Spleen (tissue), 11 donors: ENCODE measurements around the gene ITGB2. TPM values are rescaled to one million over a fixed set of nuclear protein-coding genes. Genes with fewer than 3 reads are reported as not detected.

Experiments
- DNase-seq: peaks from one replicate; pipeline ENCODE4 v3.0.0-alpha.2; 2020
- H3K27ac ChIP-seq, 8 donors: fragments of 200-600 bp; sonication (generic) in 7 of 8; 1 replicate in 4 of 8; 2 replicates in 4 of 8; pipeline versions ENCODE4 v1.5.0 to v1.8.0; 2016 to 2021; ENCODE audit warnings: inconsistent platforms in 4 of 8, mild to moderate bottlenecking in 4 of 8, moderate library complexity in 1 of 8
- H3K27me3 ChIP-seq, 7 donors: fragments of 200-600 bp; sonication (generic) in 6 of 7; replicated peaks in 1 of 7; 1 replicate in 4 of 7; 2 replicates in 3 of 7; pipeline versions ENCODE4 v1.5.0 to v1.8.0; 2016 to 2021; ENCODE audit warnings: inconsistent platforms in 3 of 7, mild to moderate bottlenecking in 1 of 7
- H3K36me3 ChIP-seq, 6 donors: fragments of 200-600 bp; sonication (generic) in 5 of 6; 1 replicate in 4 of 6; 2 replicates in 2 of 6; pipeline versions ENCODE4 v1.5.0 to v1.8.0; 2016 to 2021; ENCODE audit warnings: inconsistent platforms in 2 of 6
- H3K4me1 ChIP-seq, 6 donors: fragments of 200-600 bp; sonication (generic) in 5 of 6; 1 replicate in 3 of 6; 2 replicates in 3 of 6; pipeline versions ENCODE4 v1.5.0 to v1.8.0; 2016 to 2021; ENCODE audit warnings: inconsistent platforms in 3 of 6
- H3K4me3 ChIP-seq, 8 donors: fragments of 200-600 bp; sonication (generic) in 7 of 8; 1 replicate in 4 of 8; 2 replicates in 4 of 8; pipeline versions ENCODE4 v1.5.0 to v1.8.0; 2016 to 2021; ENCODE audit warnings: inconsistent platforms in 4 of 8, mild to moderate bottlenecking in 4 of 8, moderate library complexity in 2 of 8
- H3K9me3 ChIP-seq, 8 donors: fragments of 200-600 bp; sonication (generic) in 7 of 8; 1 replicate in 4 of 8; 2 replicates in 4 of 8; pipeline versions ENCODE4 v1.5.0 to v1.8.0; 2016 to 2021; ENCODE audit warnings: inconsistent platforms in 4 of 8
- CTCF ChIP-seq, 11 experiments: fragments of 200-600 bp in 7 of 11; fragments of 450-650 bp in 4 of 11; sonication (generic) in 4 of 11; IDR thresholded peaks in 8 of 11; conservative IDR thresholded peaks in 3 of 11; 1 replicate in 7 of 11; 2 replicates in 4 of 11; pipeline versions ENCODE4 v1.4.0 to v1.8.0; 2016 to 2021; ENCODE audit warnings: antibody characterized with exemption in 11 of 11, inconsistent platforms in 4 of 11, mild to moderate bottlenecking in 1 of 11
- POLR2A ChIP-seq, 3 donors: fragments of 450-650 bp; IDR thresholded peaks; one replicate each; pipeline ENCODE4 v1.5.1; 2017; ENCODE audit warnings: antibody characterized with exemption in 3 of 3, mild to moderate bottlenecking in 1 of 3
- POLR2AphosphoS5 ChIP-seq, 3 donors: sonication (generic); formaldehyde crosslinking; IDR thresholded peaks; one replicate each; pipeline ENCODE4 v1.5.1; 2017; ENCODE audit warnings: antibody characterized with exemption in 3 of 3
- WGBS, 5 donors: extraction: QIAGEN DNeasy Blood & Tissue Kit in 3 of 5; methylation state at CpG; one replicate each; pipeline versions ENCODE4 v1.1.5 to v1.1.7; 2013 to 2018; 5-methylcytosine and 5-hydroxymethylcytosine counted together
- intact Hi-C: fragments of 100-400 bp; cut with DNase I; formaldehyde crosslinking; loops from one replicate; pipeline ENCODE4 v1.15.0; 2023; ENCODE audit warnings: low total_unique reads
- polyA plus RNA-seq, 3 donors: library from polyadenylated mRNA; stranded (reverse); fragments of 200-250 nt; gene quantifications; one replicate each; pipeline ENCODE4 v1.2.1, GENCODE V29; 2013
- total RNA-seq, 7 donors: library from RNA; depleted of rRNA in 3 of 7; stranded (reverse); fragments of >200 nt in 3 of 7; fragmentation: NEBNext Ultra II Directional in 4 of 7; extraction: Animal tissue kit (Norgen Biotek cat#: 25700) in 4 of 7; gene quantifications; one replicate each; pipeline versions ENCODE4 v1.1.0 to v1.2.1, GENCODE V29; 2016 to 2021
- donor health status: healthy with polysubstance abuse.
- donor health status: DM: no; HTN: no; CAD: no; lungs with moderate emphysema.
- donor health status: DM: no; HTN: no; CAD: no.
- donor health status: Bipolar disorder and iron deficiency.
- donor health status: healthy.
- donor health status: DM: no; HTN: no; CAD: no.
- donor health status: DM: yes; HTN: yes; CAD: no.

Gene ITGB2
- total and polyA plus RNA-seq, 10 donors, result 92.1 to 754 (median 338) TPM

GRCh38 chr21:44955798-44956175 lies 35.1 kb upstream of the ITGB2 start:
- Histone ChIP-seq H3K4me1 (peaks cover 0 to 91% (median 30%) of the 10 kb centered on the region in 6 donors), H3K36me3 (peaks cover 0 to 97% (median 32%) of the 10 kb centered on the region in 6 donors), H3K27ac (peak overlapping the region in 2 of 8 donors; percentile 25 to 37), H3K4me3 (no peak overlapping the region), H3K27me3 (no peaks in the 10 kb centered on the region), H3K9me3 (no peaks in the 10 kb centered on the region)
- no peak for TF ChIP-seq POLR2AphosphoS5 (IDR thresholded peaks at IDR 0.05)
- TF ChIP-seq POLR2A (IDR thresholded peaks at IDR 0.05), result no peak
- 76 to 86% (median 81%) methylated on average over 16 of the region's 16 CpGs for WGBS, 5 donors
- intact Hi-C loops, result no loop called here
- DNase-seq, result peak; percentile 55

GRCh38 chr21:44955141-44955797 lies 34.6 kb upstream of the ITGB2 start:
- peaks cover 0 to 90% (median 32%) of the 10 kb centered on the region in 6 donors for H3K4me1 ChIP-seq
- H3K27ac ChIP-seq, result peak overlapping the region in 2 of 8 donors; percentile 25 to 37
- H3K9me3 ChIP-seq, result no peaks in the 10 kb centered on the region
- 82 to 89% (median 87%) methylated on average over 21 of the region's 21 CpGs for WGBS, 5 donors
- peaks cover 0 to 97% (median 28%) of the 10 kb centered on the region in 6 donors for H3K36me3 ChIP-seq
- TF ChIP-seq POLR2AphosphoS5 (IDR thresholded peaks at IDR 0.05) (peak; percentile 16 to 64 (median 60)), CTCF (IDR thresholded peaks at IDR 0.05 in 8 of 11, conservative IDR thresholded peaks at IDR 0.05 in 3 of 11) (no peak)
- H3K4me3 ChIP-seq, result no peak overlapping the region
- H3K27me3 ChIP-seq, result no peaks in the 10 kb centered on the region
- intact Hi-C loops, result no loop called here
- DNase-seq, result peak; percentile 71

GRCh38 chr21:44954281-44954771 lies 33.6 kb upstream of the ITGB2 start:
- 94 to 97% (median 95%) methylated on average over 16 to 22 of the region's 22 CpGs for WGBS, 5 donors

GRCh38 chr21:44953628-44954021 lies 32.9 kb upstream of the ITGB2 start:
- peaks cover 0 to 90% (median 21%) of the 10 kb centered on the region in 6 donors for H3K36me3 ChIP-seq
- H3K9me3 ChIP-seq, result no peaks in the 10 kb centered on the region
- intact Hi-C loops, result no loop called here
- no peaks in the 10 kb centered on the region for H3K27me3 ChIP-seq
- 80 to 97% (median 84%) methylated on average over 10 to 13 of the region's 13 CpGs for whole genome bisulfite sequencing, 5 donors
- no peak overlapping the region for H3K27ac ChIP-seq
- no peak for TF ChIP-seq CTCF (IDR thresholded peaks at IDR 0.05 in 8 of 11, conservative IDR thresholded peaks at IDR 0.05 in 3 of 11)
- no peak for TF ChIP-seq POLR2AphosphoS5 (IDR thresholded peaks at IDR 0.05)
- no peak for TF ChIP-seq POLR2A (IDR thresholded peaks at IDR 0.05)
- H3K4me3 ChIP-seq, result no peak overlapping the region
- peak; percentile 67 for DNase-seq
- peaks cover 8 to 90% (median 32%) of the 10 kb centered on the region in 6 donors for H3K4me1 ChIP-seq

More at GRCh38 chr21:44954281-44954771, 33.6 kb upstream of the ITGB2 start:
- TF ChIP-seq CTCF (IDR thresholded peaks at IDR 0.05 in 8 of 11, conservative IDR thresholded peaks at IDR 0.05 in 3 of 11), result no peak
- TF ChIP-seq POLR2AphosphoS5 (IDR thresholded peaks at IDR 0.05), result no peak
- no peak for TF ChIP-seq POLR2A (IDR thresholded peaks at IDR 0.05)
- H3K4me3 ChIP-seq, result no peak overlapping the region
- intact Hi-C loops, result no loop called here
- DNase-seq, result peak; percentile 56
- H3K27me3 ChIP-seq, result no peaks in the 10 kb centered on the region
- H3K4me1 ChIP-seq, result peaks cover 8 to 90% (median 35%) of the 10 kb centered on the region in 6 donors
- H3K9me3 ChIP-seq, result no peaks in the 10 kb centered on the region
- H3K27ac ChIP-seq, result no peak overlapping the region
- H3K36me3 ChIP-seq, result peaks cover 0 to 90% (median 20%) of the 10 kb centered on the region in 6 donors
